Activated T-helper 2 cell treated with anti-CD3 and anti-CD28 coated beads, Interferon-gamma antibody, Interleukin-2, Interleukin-4, amounts not matched to agents 10 μg/mL and 5 μg/mL and 100 μg/mL, durations not matched to agents 14 hours and 24 hours and 36 hours (primary cell): ENCODE measurements around the gene HOOK1. TPM values are rescaled to one million over a fixed set of nuclear protein-coding genes. Genes with fewer than 3 reads are reported as not detected.
A peak's percentile ranks its signal among the peaks of the same experiment; 100 is the strongest.

ENCODE experiments used
- DNase-seq: peaks from one replicate; pipeline ENCODE4 v3.0.0; 2021; ENCODE audit warnings: low spot score
- H3K27ac Mint-ChIP-seq: one replicate; pipeline ENCODE4 v1.8.0; 2021; ENCODE audit warnings: mixed read lengths
- H3K27me3 Mint-ChIP-seq: one replicate; pipeline ENCODE4 v1.8.0; 2021; ENCODE audit warnings: low read depth, mixed read lengths
- H3K36me3 Mint-ChIP-seq: one replicate; pipeline ENCODE4 v1.8.0; 2021; ENCODE audit warnings: low read depth, mixed read lengths
- H3K4me1 Mint-ChIP-seq: one replicate; pipeline ENCODE4 v1.8.0; 2021; ENCODE audit warnings: low read depth, mixed read lengths
- H3K4me3 Mint-ChIP-seq: one replicate; pipeline ENCODE4 v1.8.0; 2021; ENCODE audit warnings: low read depth, mild to moderate bottlenecking, moderate library complexity, mixed read lengths
- H3K9me3 Mint-ChIP-seq: one replicate; pipeline ENCODE4 v1.8.0; 2021; ENCODE audit warnings: mixed read lengths
- intact Hi-C: fragments of 100-400 bp; cut with micrococcal nuclease; formaldehyde crosslinking; loops from one replicate; pipeline ENCODE4 v1.15.1; 2023
- total RNA-seq: library from RNA; stranded (reverse); gene quantifications from 2 replicates; pipeline ENCODE4 v1.2.3, GENCODE V29; 2022

The HOOK1 gene
- total RNA-seq, 1 donor from 2014 or later, result 1.4 TPM

DNA sequence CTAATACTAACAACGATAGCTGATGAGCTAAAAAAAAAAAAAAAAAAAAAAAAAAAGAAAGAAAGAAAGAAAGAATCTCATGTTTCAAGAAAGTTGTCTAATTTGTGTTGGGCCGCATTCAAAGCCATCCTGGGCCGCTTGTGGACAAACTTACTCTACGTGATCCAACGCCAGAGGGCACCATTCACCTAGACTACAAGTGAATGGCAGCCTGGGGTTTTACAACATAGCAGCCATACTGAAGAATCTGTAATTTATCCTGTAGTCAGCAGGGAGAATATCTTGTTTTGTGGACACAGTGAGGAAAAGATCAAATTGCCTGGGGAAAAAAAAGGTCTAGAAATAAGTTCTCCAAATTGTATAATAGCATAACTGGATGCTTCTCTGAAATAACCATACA, 64.8 kb downstream of the HOOK1 start:
- peaks cover 7% of the 10 kb centered on the region for H3K27me3 Mint-ChIP-seq
- peak; percentile 15 for DNase-seq
- intact Hi-C loops, result loop anchor here (1.0 kb wide), 1 partner anchor 68 kb away; no protein-coding TSS in a partner anchor
- no peaks in the 10 kb centered on the region for H3K4me1 Mint-ChIP-seq
- H3K36me3 Mint-ChIP-seq, result peaks cover 3% of the 10 kb centered on the region
- no peak overlapping the region for H3K27ac Mint-ChIP-seq
- H3K9me3 Mint-ChIP-seq, result peaks cover 7% of the 10 kb centered on the region
- no peak overlapping the region for H3K4me3 Mint-ChIP-seq

DNA sequence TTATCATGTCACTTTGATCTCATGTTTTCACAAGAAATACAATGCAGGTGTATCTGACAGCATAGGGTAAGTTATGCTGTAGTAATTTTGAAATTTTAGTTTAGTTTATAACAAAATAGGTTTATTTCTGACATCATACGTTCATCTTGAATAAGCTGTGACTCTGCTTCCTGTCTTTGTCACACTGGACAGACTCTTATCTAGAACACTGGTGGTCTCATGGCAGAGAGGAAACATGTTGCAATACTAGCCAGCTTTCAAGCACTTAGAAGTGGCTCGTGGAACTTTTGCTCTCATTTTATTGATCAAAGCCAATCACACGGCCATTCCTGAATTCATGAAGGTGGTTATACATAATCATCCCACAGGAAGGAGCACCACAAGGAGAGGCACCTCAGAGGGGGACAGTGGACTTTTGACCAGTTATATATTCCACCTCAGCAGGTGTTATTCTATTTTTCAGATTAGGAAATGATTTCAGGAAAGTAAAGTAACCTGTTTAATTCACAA, 65.3 kb downstream of the HOOK1 start:
- no peaks in the 10 kb centered on the region for H3K4me1 Mint-ChIP-seq
- peaks cover 7% of the 10 kb centered on the region for H3K27me3 Mint-ChIP-seq
- peaks cover 3% of the 10 kb centered on the region for H3K36me3 Mint-ChIP-seq
- DNase-seq, result no peak
- intact Hi-C loops, result loop anchor here (1.0 kb wide), 1 partner anchor 67 kb away; no protein-coding TSS in a partner anchor
- H3K9me3 Mint-ChIP-seq, result peaks cover 7% of the 10 kb centered on the region
- H3K4me3 Mint-ChIP-seq, result no peak overlapping the region
- H3K27ac Mint-ChIP-seq, result no peak overlapping the region

DNA sequence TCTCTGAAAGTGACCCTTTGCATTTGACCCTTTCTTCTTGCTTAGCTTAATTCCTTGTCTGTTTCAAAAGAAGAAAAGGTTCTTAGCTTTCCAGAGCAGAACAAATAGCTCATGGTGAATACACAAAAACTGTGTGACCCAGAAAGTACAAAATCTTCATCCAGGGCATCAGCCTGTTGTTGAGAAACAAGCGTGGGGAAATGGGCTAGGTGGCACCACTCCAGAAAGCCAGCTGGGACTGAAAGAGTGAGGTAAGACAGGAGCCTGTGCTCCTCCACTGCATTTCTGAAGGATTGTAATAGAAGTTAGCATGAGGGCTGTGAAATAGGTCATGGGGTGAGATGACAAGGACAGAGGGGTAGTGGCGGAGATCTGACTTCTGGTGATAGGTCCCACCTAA, 66.0 kb downstream of the HOOK1 start:
- intact Hi-C loops, result no loop called here

GRCh38 chr1:59885160-59885832, 70.5 kb downstream of the HOOK1 start:
- H3K9me3 Mint-ChIP-seq, result peaks cover 5% of the 10 kb centered on the region
- H3K4me3 Mint-ChIP-seq, result no peak overlapping the region

More for the DNA sequence above, 66.0 kb downstream of the HOOK1 start:
- H3K36me3 Mint-ChIP-seq, result peaks cover 3% of the 10 kb centered on the region
- H3K27me3 Mint-ChIP-seq, result peaks cover 7% of the 10 kb centered on the region
- H3K9me3 Mint-ChIP-seq, result peaks cover 7% of the 10 kb centered on the region
- DNase-seq, result no peak
- H3K27ac Mint-ChIP-seq, result no peak overlapping the region
- no peak overlapping the region for H3K4me3 Mint-ChIP-seq
- H3K4me1 Mint-ChIP-seq, result no peaks in the 10 kb centered on the region

GRCh38 chr1:59892841-59893811, 78.4 kb downstream of the HOOK1 start:
- H3K4me3 Mint-ChIP-seq, result no peak overlapping the region
- H3K27me3 Mint-ChIP-seq, result no peaks in the 10 kb centered on the region
- no peak overlapping the region for H3K27ac Mint-ChIP-seq
- H3K4me1 Mint-ChIP-seq, result peaks cover 7% of the 10 kb centered on the region
- peaks cover 5% of the 10 kb centered on the region for H3K9me3 Mint-ChIP-seq
- no peaks in the 10 kb centered on the region for H3K36me3 Mint-ChIP-seq
- intact Hi-C loops, result no loop called here
- DNase-seq, result no peak

More at GRCh38 chr1:59885160-59885832, 70.5 kb downstream of the HOOK1 start:
- intact Hi-C loops, result no loop called here
- H3K36me3 Mint-ChIP-seq, result no peaks in the 10 kb centered on the region
- no peak for DNase-seq
- H3K27ac Mint-ChIP-seq, result no peak overlapping the region
- H3K27me3 Mint-ChIP-seq, result peaks cover 7% of the 10 kb centered on the region
- no peaks in the 10 kb centered on the region for H3K4me1 Mint-ChIP-seq

DNA sequence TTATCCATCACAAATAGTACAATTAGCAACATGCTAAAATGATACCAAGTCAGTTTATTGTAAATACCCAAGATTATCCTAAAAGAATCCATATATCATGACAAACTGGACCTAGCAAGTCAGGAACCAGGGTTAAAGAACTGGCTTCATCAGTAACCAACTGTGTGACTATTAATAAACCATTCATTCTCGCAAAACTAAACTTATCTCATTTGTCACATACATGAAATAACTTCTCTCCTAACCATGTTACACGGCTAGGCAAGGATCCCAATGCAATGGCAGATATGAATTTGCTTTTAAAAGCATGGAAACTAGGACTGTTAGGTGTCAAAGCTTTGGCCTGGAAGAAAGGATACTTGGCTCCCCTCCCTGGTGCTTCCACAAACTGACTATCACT, 82.4 kb downstream of the HOOK1 start:
- Mint-ChIP-seq H3K27ac (no peak overlapping the region), H3K27me3 (no peaks in the 10 kb centered on the region), H3K9me3 (no peaks in the 10 kb centered on the region), H3K4me3 (no peak overlapping the region), H3K36me3 (no peaks in the 10 kb centered on the region), H3K4me1 (peaks cover 7% of the 10 kb centered on the region)
- no peak for DNase-seq
- intact Hi-C loops, result no loop called here

DNA sequence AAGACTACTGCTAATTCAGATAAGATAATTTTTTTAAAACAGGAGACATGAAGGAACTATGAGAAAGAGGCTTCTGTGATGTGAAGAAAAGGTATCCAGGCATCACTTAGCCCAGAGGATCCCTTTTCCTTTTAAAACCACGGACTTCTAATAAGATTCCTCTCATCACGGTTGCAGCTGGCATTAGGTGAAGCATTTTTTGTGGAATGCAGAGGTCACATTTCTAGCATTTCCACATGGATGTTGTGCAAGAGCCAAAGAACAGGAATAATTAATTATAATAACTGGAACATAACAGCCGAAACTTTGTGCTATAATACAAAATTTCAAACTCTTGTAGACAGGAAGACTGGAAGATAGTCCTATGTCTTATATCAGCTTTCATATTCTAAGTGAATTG, 84.2 kb downstream of the HOOK1 start:
- Mint-ChIP-seq H3K27me3 (no peaks in the 10 kb centered on the region), H3K4me3 (no peak overlapping the region), H3K27ac (no peak overlapping the region), H3K4me1 (no peaks in the 10 kb centered on the region), H3K36me3 (no peaks in the 10 kb centered on the region), H3K9me3 (no peaks in the 10 kb centered on the region)
- no peak for DNase-seq
- intact Hi-C loops, result no loop called here

GRCh38 chr1:59900640-59901039, 85.9 kb downstream of the HOOK1 start:
- H3K9me3 Mint-ChIP-seq, result no peaks in the 10 kb centered on the region
- no peaks in the 10 kb centered on the region for H3K36me3 Mint-ChIP-seq
- no peak overlapping the region for H3K4me3 Mint-ChIP-seq
- H3K27me3 Mint-ChIP-seq, result no peaks in the 10 kb centered on the region
- no peaks in the 10 kb centered on the region for H3K4me1 Mint-ChIP-seq
- DNase-seq, result no peak
- intact Hi-C loops, result no loop called here
- no peak overlapping the region for H3K27ac Mint-ChIP-seq

GRCh38 chr1:59901770-59902388, 87.1 kb downstream of the HOOK1 start:
- H3K9me3 Mint-ChIP-seq, result no peaks in the 10 kb centered on the region
- H3K27me3 Mint-ChIP-seq, result no peaks in the 10 kb centered on the region
- no peak overlapping the region for H3K4me3 Mint-ChIP-seq
- no peaks in the 10 kb centered on the region for H3K36me3 Mint-ChIP-seq
- no peak for DNase-seq
- H3K4me1 Mint-ChIP-seq, result no peaks in the 10 kb centered on the region
- H3K27ac Mint-ChIP-seq, result no peak overlapping the region
- intact Hi-C loops, result no loop called here

DNA sequence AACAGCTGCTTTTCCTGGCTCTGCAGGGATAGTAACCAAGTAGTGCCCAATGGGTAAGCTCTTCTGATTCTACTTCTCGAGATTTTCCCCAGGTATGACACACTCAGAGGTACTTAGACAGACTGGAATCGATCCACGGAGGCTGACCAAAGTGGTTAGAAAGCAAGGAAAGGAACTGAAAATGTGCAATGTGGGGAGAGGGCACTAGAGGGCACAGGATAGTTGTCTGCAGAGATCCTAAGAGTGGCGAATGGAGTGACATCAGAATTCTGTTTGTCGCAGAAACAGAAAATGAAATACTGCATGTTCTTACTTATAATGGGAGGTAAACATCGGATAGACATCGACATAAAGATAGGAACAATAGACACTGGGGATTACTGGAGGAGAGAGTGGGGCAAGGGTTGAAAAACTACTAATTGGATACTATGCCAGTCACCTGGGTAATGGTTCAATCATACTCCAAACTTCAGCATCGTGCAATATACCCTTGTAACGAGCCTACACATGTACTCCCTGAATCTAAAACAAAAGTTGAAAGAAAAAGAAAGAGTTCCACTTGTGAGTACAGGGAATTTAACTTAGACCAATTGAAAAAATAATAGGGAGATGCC, 88.5 kb downstream of the HOOK1 start:
- Mint-ChIP-seq H3K27ac (no peak overlapping the region), H3K4me3 (no peak overlapping the region), H3K4me1 (no peaks in the 10 kb centered on the region), H3K9me3 (no peaks in the 10 kb centered on the region), H3K36me3 (no peaks in the 10 kb centered on the region), H3K27me3 (no peaks in the 10 kb centered on the region)
- DNase-seq, result no peak
- intact Hi-C loops, result loop anchor here (1.0 kb wide), 1 partner anchor 44 kb away; no protein-coding TSS in a partner anchor

DNA sequence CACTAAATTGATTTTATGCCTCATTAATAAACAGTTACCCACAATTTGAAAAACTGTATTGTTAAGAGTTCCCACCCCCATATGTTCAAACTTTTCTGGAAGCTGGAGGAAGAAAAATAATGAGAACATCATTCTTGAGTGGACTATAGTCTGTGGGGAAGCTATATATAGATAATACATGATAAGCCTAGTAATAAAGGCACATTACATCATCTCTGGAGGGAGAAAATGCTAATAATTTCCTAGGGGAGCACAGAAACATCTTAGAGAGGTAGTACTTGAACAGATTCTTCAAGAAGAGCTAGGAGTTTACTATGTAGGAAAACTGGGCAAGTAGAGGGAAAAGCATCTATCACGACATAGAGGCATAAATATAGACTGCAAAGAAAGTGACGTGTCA, 92.2 kb downstream of the HOOK1 start:
- Mint-ChIP-seq H3K27ac (no peak overlapping the region), H3K4me1 (no peaks in the 10 kb centered on the region), H3K27me3 (no peaks in the 10 kb centered on the region), H3K4me3 (no peak overlapping the region), H3K36me3 (no peaks in the 10 kb centered on the region), H3K9me3 (no peaks in the 10 kb centered on the region)
- DNase-seq, result no peak
- intact Hi-C loops, result no loop called here

DNA sequence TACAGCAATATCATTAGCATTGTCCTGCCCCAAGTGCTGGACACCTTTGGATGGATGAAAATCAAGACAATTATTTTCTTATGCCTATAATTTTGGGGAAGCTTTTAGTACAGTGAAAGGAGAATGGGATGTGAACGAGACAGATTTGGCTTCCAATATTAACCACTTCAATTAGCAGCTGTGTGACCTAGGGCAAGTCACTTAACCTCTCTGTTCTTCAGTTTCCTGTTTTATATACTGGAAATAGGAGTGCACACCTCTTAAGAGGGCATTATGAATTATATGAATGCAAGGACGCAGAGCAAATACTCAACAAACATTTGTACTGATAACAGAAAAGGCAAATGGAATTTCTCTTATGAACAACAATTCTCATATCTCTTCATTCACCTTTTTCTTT, 93.3 kb downstream of the HOOK1 start:
- no peaks in the 10 kb centered on the region for H3K27me3 Mint-ChIP-seq
- no peaks in the 10 kb centered on the region for H3K36me3 Mint-ChIP-seq
- no peaks in the 10 kb centered on the region for H3K9me3 Mint-ChIP-seq
- no peak for DNase-seq
- H3K4me3 Mint-ChIP-seq, result no peak overlapping the region
- intact Hi-C loops, result no loop called here
- no peak overlapping the region for H3K27ac Mint-ChIP-seq
- H3K4me1 Mint-ChIP-seq, result no peaks in the 10 kb centered on the region
